B cell (primary cell): ENCODE data around the gene PRPS1L1. TPM values are rescaled to one million over a fixed set of nuclear protein-coding genes. Genes with fewer than 3 reads are reported as not detected.

Experiments used
- ATAC-seq: fragments of 200-7000 bp; cut with Tn5 transposase; one replicate; pipeline ENCODE4 v1.10.0; 2021; ENCODE audit warnings: low read depth, mild to moderate bottlenecking, moderate number of reproducible peaks, moderate library complexity
- CTCF ChIA-PET: fragments of 350-600 bp; sonication (Branson Sonifier 250); formaldehyde crosslinking; loops from one replicate; lab custom pipeline; 2021; ENCODE audit warnings: antibody characterized with exemption, inconsistent platforms; lab: Charles Lee
- POLR2A ChIA-PET: fragments of 350-600 bp; sonication (Branson Sonifier 250); formaldehyde crosslinking; loops from one replicate; lab custom pipeline; 2021; ENCODE audit warnings: antibody characterized with exemption; lab: Charles Lee
- DNase-seq: peaks from one replicate; pipeline ENCODE4 v3.0.0; 2013
- H2AFZ ChIP-seq: 2 replicates; pipeline ENCODE4 v1.6.1; 2012; ENCODE audit warnings: mild to moderate bottlenecking, low read depth, low read length; ENCODE audit not compliant: insufficient read depth, poor library complexity, severe bottlenecking
- H3K27ac ChIP-seq, 2 donors: 1 replicate in 1 of 2; 2 replicates in 1 of 2; pipeline ENCODE4 v1.5.1; 2012 to 2013; ENCODE audit warnings: low read length in 2 of 2, mild to moderate bottlenecking in 2 of 2, moderate library complexity in 1 of 2
- H3K27me3 ChIP-seq, 4 experiments: fragments of 200-600 bp in 1 of 4; sonication (generic) in 1 of 4; replicated peaks in 1 of 4; 1 replicate in 2 of 4; 2 replicates in 2 of 4; pipeline versions ENCODE4 v1.6.1 to v1.7.0; 2013 to 2016; ENCODE audit warnings: low read length in 3 of 4, mild to moderate bottlenecking in 2 of 4, mixed read lengths in 1 of 4, moderate library complexity in 1 of 4; ENCODE audit not compliant: insufficient read depth in 4 of 4, control insufficient read depth in 3 of 4; ENCODE audit errors: control extremely low read depth in 1 of 4
- H3K36me3 ChIP-seq, 2 experiments: replicated peaks in 1 of 2; 1 replicate in 1 of 2; 2 replicates in 1 of 2; pipeline versions ENCODE4 v1.6.1 to v1.7.1; 2013; ENCODE audit warnings: low read length in 1 of 2; ENCODE audit not compliant: insufficient read depth in 2 of 2, control insufficient read depth in 1 of 2; ENCODE audit errors: control extremely low read depth in 1 of 2, extremely low read depth in 1 of 2
- H3K4me1 ChIP-seq, 2 donors: fragments of 200-600 bp in 1 of 2; sonication (generic) in 1 of 2; 1 replicate in 1 of 2; 2 replicates in 1 of 2; pipeline versions ENCODE4 v1.5.1 to v1.6.1; 2013 to 2017; ENCODE audit warnings: low read length in 2 of 2; ENCODE audit not compliant: control insufficient read depth in 2 of 2, insufficient read depth in 2 of 2
- H3K4me2 ChIP-seq: replicated peaks from 2 replicates; pipeline ENCODE3; 2012; ENCODE audit warnings: mild to moderate bottlenecking, low read depth, low read length; ENCODE audit not compliant: poor library complexity, severe bottlenecking
- H3K4me3 ChIP-seq, 5 experiments: fragments of 200-600 bp in 1 of 5; sonication (generic) in 1 of 5; 1 replicate in 3 of 5; 2 replicates in 2 of 5; pipeline versions ENCODE4 v1.5.1 to v1.7.0; 2011 to 2016; ENCODE audit warnings: low read length in 4 of 5, mild to moderate bottlenecking in 4 of 5, low read depth in 2 of 5, control low read depth in 1 of 5, moderate library complexity in 1 of 5; ENCODE audit not compliant: insufficient read depth in 1 of 5; ENCODE audit errors: control extremely low read depth in 1 of 5, extremely low read depth in 1 of 5
- H3K79me2 ChIP-seq: fragments of 200-600 bp; sonication (generic); one replicate; pipeline ENCODE4 v1.6.0; 2016; ENCODE audit warnings: low read length; ENCODE audit not compliant: control insufficient read depth, insufficient read depth
- H3K9ac ChIP-seq: fragments of 200-600 bp; sonication (generic); 2 replicates; pipeline ENCODE4 v1.6.1; 2017; ENCODE audit warnings: mild to moderate bottlenecking, low read length, moderate library complexity
- H3K9me3 ChIP-seq, 3 donors: one replicate each; pipeline versions ENCODE4 v1.6.1 to v1.7.1; 2013; ENCODE audit warnings: low read length in 2 of 3; ENCODE audit not compliant: control insufficient read depth in 2 of 3, insufficient read depth in 1 of 3; ENCODE audit errors: control extremely low read depth in 1 of 3
- H4K20me1 ChIP-seq: 2 replicates; pipeline ENCODE4 v1.6.0; 2012; ENCODE audit warnings: mild to moderate bottlenecking, low read length; ENCODE audit not compliant: insufficient read depth, control insufficient read depth, poor library complexity, severe bottlenecking
- H3K27ac Mint-ChIP-seq: one replicate; pipeline ENCODE4 v1.8.0; 2021; ENCODE audit warnings: mixed read lengths
- H3K27me3 Mint-ChIP-seq: one replicate; pipeline ENCODE4 v1.8.0; 2021; ENCODE audit warnings: mixed read lengths
- H3K4me1 Mint-ChIP-seq: one replicate; pipeline ENCODE4 v1.8.0; 2021; ENCODE audit warnings: mixed read lengths
- H3K4me3 Mint-ChIP-seq: one replicate; pipeline ENCODE4 v1.8.0; 2021; ENCODE audit warnings: mixed read lengths
- H3K9me3 Mint-ChIP-seq: one replicate; pipeline ENCODE4 v1.8.0; 2022; ENCODE audit warnings: mixed read lengths; ENCODE audit not compliant: insufficient read depth
- EZH2 ChIP-seq: IDR thresholded peaks from 2 replicates; pipeline ENCODE4 v1.6.1; 2012; ENCODE audit warnings: borderline replicate concordance, low read depth, mild to moderate bottlenecking, moderate library complexity, low read length; ENCODE audit not compliant: insufficient read depth, poor library complexity, severe bottlenecking
- WGBS: methylation state at CpG from one replicate; pipeline ENCODE4 v1.1.5; 2013; ENCODE audit warnings: missing lambda C conversion rate; ENCODE audit not compliant: insufficient coverage; 5-methylcytosine and 5-hydroxymethylcytosine counted together
- intact Hi-C: fragments of 100-400 bp; cut with micrococcal nuclease; formaldehyde crosslinking; loops from one replicate; pipeline ENCODE4 v1.10.0; 2022
- polyA minus RNA-seq: library from RNA; depleted of rRNA, polyadenylated mRNA; stranded (reverse); fragments of >200 nt; gene quantifications from 2 replicates; pipeline ENCODE4 v1.2.3, GENCODE V29; 2012
- polyA plus RNA-seq: library from polyadenylated mRNA; depleted of rRNA; stranded (reverse); fragments of >200 nt; gene quantifications from 2 replicates; pipeline ENCODE4 v1.2.3, GENCODE V29; 2012
- total RNA-seq, 2 donors: library from RNA; stranded (reverse); fragments of 120-200 nt in 1 of 2; gene quantifications; 1 replicate in 1 of 2; 2 replicates in 1 of 2; pipeline versions ENCODE4 v1.2.3 to v1.2.4, GENCODE V29; 2013 to 2022
- TF ChIP-seq, protein P1 (sequence below): fragments of 200-600 bp; IDR thresholded peaks from one replicate; pipeline ENCODE4 v1.8.0; 2022; ENCODE audit warnings: antibody characterized with exemption, mild to moderate bottlenecking

The PRPS1L1 gene
- total RNA-seq (not detected in 2 replicates), polyA plus RNA-seq (not detected in 2 replicates), polyA minus RNA-seq (not detected in 2 replicates)
- not detected for total RNA-seq (2013)

DNA sequence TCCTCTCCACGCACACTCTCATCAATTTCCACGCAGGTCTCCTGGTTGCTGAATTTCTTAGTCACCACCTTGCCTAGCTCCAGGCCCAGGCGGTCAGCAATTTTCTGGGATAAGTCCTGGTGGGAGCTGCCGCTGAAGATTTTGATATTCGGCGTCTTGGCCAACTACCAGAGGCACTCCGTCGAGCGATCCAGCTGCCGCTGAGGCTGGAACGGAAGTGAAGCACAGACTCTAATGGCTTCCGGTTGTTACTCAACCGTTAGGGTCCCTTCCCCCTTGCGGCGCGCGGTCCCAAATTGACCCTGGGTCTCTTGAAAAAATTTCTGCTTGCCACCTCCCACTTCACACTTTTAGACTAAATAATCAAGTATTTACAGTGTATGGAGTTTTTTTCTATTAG, at the start of gene PRPS1L1:
Gene PRPS1L1, minus strand, starts transcription at position 219 of the 400 bp plus-strand sequence.
- no peak within 1 kb of the TSS for H3K4me3 Mint-ChIP-seq
- ATAC-seq (no peak), DNase-seq (no peak)
- TF ChIP-seq, protein P1, sequence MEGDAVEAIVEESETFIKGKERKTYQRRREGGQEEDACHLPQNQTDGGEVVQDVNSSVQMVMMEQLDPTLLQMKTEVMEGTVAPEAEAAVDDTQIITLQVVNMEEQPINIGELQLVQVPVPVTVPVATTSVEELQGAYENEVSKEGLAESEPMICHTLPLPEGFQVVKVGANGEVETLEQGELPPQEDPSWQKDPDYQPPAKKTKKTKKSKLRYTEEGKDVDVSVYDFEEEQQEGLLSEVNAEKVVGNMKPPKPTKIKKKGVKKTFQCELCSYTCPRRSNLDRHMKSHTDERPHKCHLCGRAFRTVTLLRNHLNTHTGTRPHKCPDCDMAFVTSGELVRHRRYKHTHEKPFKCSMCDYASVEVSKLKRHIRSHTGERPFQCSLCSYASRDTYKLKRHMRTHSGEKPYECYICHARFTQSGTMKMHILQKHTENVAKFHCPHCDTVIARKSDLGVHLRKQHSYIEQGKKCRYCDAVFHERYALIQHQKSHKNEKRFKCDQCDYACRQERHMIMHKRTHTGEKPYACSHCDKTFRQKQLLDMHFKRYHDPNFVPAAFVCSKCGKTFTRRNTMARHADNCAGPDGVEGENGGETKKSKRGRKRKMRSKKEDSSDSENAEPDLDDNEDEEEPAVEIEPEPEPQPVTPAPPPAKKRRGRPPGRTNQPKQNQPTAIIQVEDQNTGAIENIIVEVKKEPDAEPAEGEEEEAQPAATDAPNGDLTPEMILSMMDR = no peak
- H3K4me1 Mint-ChIP-seq = no peaks in the 10 kb centered on the region
- H3K27me3 Mint-ChIP-seq = peaks cover 16% of the 10 kb centered on the region
- no peaks in the 10 kb centered on the region for H3K36me3 ChIP-seq
- H3K79me2 ChIP-seq = no peaks in the 10 kb centered on the region
- H3K4me1 ChIP-seq = no peaks in the 10 kb centered on the region
- H2AFZ ChIP-seq = no peak within 1 kb of the TSS
- POLR2A ChIA-PET = no interaction called here
- no peaks in the 10 kb centered on the region for H3K9me3 Mint-ChIP-seq
- no peak within 1 kb of the TSS for H3K27ac ChIP-seq
- 91% methylated on average over 12 of the region's 17 CpGs for WGBS
- H4K20me1 ChIP-seq = no peaks in the 10 kb centered on the region
- CTCF ChIA-PET = no interaction called here
- no peak within 1 kb of the TSS for H3K4me3 ChIP-seq
- no peaks in the 10 kb centered on the region for H3K9me3 ChIP-seq
- H3K27ac Mint-ChIP-seq = no peak within 1 kb of the TSS
- no peak within 1 kb of the TSS for H3K4me2 ChIP-seq
- H3K9ac ChIP-seq = no peak within 1 kb of the TSS
- H3K27me3 ChIP-seq = no peaks in the 10 kb centered on the region
- intact Hi-C loops = no loop called here

DNA sequence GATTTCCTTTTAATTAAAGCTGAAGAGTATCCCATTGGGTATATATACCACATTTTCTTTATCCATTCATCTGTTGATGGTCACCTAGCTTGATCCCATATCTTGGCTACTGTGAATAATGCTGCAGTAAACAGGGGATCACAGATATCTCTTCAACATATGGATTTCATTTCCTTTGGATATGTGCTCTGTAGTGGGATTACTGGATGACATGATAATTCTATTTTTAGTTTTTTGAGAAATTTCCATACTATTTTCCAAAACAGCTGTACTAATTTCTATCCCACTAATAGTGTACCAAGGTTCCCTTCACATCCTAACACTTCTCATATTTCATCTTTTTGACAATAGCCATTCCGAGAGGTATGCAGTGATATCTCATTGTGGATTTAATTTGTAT, 48.8 kb upstream of the PRPS1L1 start:
- H3K27me3 ChIP-seq = no peaks in the 10 kb centered on the region
- no peak for DNase-seq
- H3K36me3 ChIP-seq = no peaks in the 10 kb centered on the region
- TF ChIP-seq, protein P1 = no peak
- TF ChIP-seq EZH2 = no peak
- H4K20me1 ChIP-seq = no peaks in the 10 kb centered on the region
- H3K9me3 Mint-ChIP-seq = peaks cover 8% of the 10 kb centered on the region
- H3K4me1 ChIP-seq = no peaks in the 10 kb centered on the region
- peaks cover 20% of the 10 kb centered on the region for H3K27me3 Mint-ChIP-seq
- H3K9ac ChIP-seq = no peak overlapping the region
- CTCF ChIA-PET = interaction anchor here (0.7 kb wide), 1 partner anchor 663 kb away, joined by 3 read pairs; no protein-coding TSS in a partner anchor
- ATAC-seq = no peak
- no CpG with 5 or more reads among the region's 1 CpG for WGBS
- intact Hi-C loops = no loop called here
- no peak overlapping the region for H3K27ac Mint-ChIP-seq
- H2AFZ ChIP-seq = no peak overlapping the region
- POLR2A ChIA-PET = no interaction called here
- no peaks in the 10 kb centered on the region for H3K79me2 ChIP-seq
- H3K27ac ChIP-seq = no peak overlapping the region
- H3K4me3 ChIP-seq = no peak overlapping the region
- H3K4me3 Mint-ChIP-seq = no peak overlapping the region
- H3K4me1 Mint-ChIP-seq = no peaks in the 10 kb centered on the region
- no peak overlapping the region for H3K4me2 ChIP-seq
- peaks cover 0 to 13% (median 3%) of the 10 kb centered on the region in 3 donors for H3K9me3 ChIP-seq
